HepG2 (cell line): ENCODE measurements around the gene LHX3. TPM values are rescaled to one million over a fixed set of nuclear protein-coding genes. Genes with fewer than 3 reads are reported as not detected.

Source experiments
- ATAC-seq: fragments of 200-7000 bp; cut with Tn5 transposase; 3 replicates; pipeline ENCODE4 v1.9.1; 2020; ENCODE audit warnings: mild to moderate bottlenecking, moderate library complexity
- BruUV-seq: library from RNA; stranded (reverse); fragments of 400-500 nt; replicated peaks from 2 replicates; lab custom pipeline; 2021; lab: Mats Ljungman, UMichigan
- CTCF ChIA-PET: fragments of 300-600 bp; formaldehyde crosslinking; extraction: SDS; loops from one replicate; lab custom pipeline; 2021; ENCODE audit warnings: low total read pairs, inconsistent platforms, low intra/inter-chr PET ratio; lab: Yijun Ruan, JAX
- POLR2A ChIA-PET: fragments of 350-600 bp; sonication (Branson Sonifier 250); formaldehyde crosslinking; loops from one replicate; lab custom pipeline; 2020; ENCODE audit warnings: antibody characterized with exemption, inconsistent platforms; lab: Yijun Ruan, JAX
- DNase-seq: peaks from one replicate; pipeline ENCODE4 v3.0.0-alpha.2; 2015; ENCODE audit warnings: low spot score
- FAIRE-seq: peaks from 3 replicates; lab custom pipeline; 2011; peaks lifted over from hg19 to GRCh38; lab: Jason Lieb, UNC
- H2AFZ ChIP-seq: one replicate; pipeline ENCODE4 v1.6.1; 2011; ENCODE audit warnings: low read length, inconsistent platforms
- H3K27ac ChIP-seq: fragments of 300-600 bp; 3 replicates; pipeline ENCODE4 v1.8.0; 2011; ENCODE audit warnings: mixed run types, mild to moderate bottlenecking, mixed read lengths, low read length, inconsistent platforms; ENCODE audit not compliant: insufficient read depth; ENCODE audit errors: extremely low read length
- H3K27me3 ChIP-seq, 2 experiments: fragments of 200-600 bp in 1 of 2; 2 replicates in 1 of 2; 3 replicates in 1 of 2; pipeline versions ENCODE4 v1.6.0 to v1.8.0; 2011; ENCODE audit warnings: low read length in 2 of 2, mild to moderate bottlenecking in 2 of 2, moderate library complexity in 2 of 2, inconsistent platforms in 1 of 2; ENCODE audit not compliant: insufficient read depth in 2 of 2, control insufficient read depth in 1 of 2
- H3K36me3 ChIP-seq, 2 experiments: fragments of 200-600 bp in 1 of 2; replicated peaks in 1 of 2; 2 replicates in 1 of 2; 3 replicates in 1 of 2; pipeline versions ENCODE4 v1.5.1 to v1.8.0; 2011; ENCODE audit warnings: low read length in 2 of 2, inconsistent platforms in 1 of 2; ENCODE audit not compliant: insufficient read depth in 2 of 2, control insufficient read depth in 1 of 2
- H3K4me1 ChIP-seq: 2 replicates; pipeline ENCODE4 v1.5.1; 2012; ENCODE audit warnings: low read length, inconsistent platforms; ENCODE audit not compliant: insufficient read depth
- H3K4me2 ChIP-seq: 2 replicates; pipeline ENCODE4 v1.6.0; 2011; ENCODE audit warnings: low read depth, low read length, inconsistent platforms
- H3K4me3 ChIP-seq, 3 experiments: fragments of 200-600 bp in 1 of 3; sonication (generic), shearing (Covaris generic) in 1 of 3; replicated peaks in 1 of 3; 2 replicates each; pipeline ENCODE4 v1.5.1; 2011 to 2016; ENCODE audit warnings: low read length in 3 of 3, inconsistent platforms in 2 of 3, low read depth in 2 of 3, mild to moderate bottlenecking in 2 of 3, control low read depth in 1 of 3, mixed read lengths in 1 of 3; ENCODE audit not compliant: insufficient read depth in 1 of 3
- H3K79me2 ChIP-seq: one replicate; pipeline ENCODE4 v1.6.1; 2011; ENCODE audit warnings: low read length, inconsistent platforms; ENCODE audit not compliant: insufficient read depth
- H3K9ac ChIP-seq: 2 replicates; pipeline ENCODE4 v1.6.0; 2011; ENCODE audit warnings: mild to moderate bottlenecking, low read depth, low read length, inconsistent platforms; ENCODE audit not compliant: insufficient read depth
- H3K9me3 ChIP-seq: 2 replicates; pipeline ENCODE4 v1.5.1; 2012; ENCODE audit warnings: mild to moderate bottlenecking, low read length
- H4K20me1 ChIP-seq: 2 replicates; pipeline ENCODE4 v1.6.0; 2011; ENCODE audit warnings: inconsistent platforms, mild to moderate bottlenecking, low read length, moderate library complexity; ENCODE audit not compliant: insufficient read depth
- GATA4 ChIP-seq: sonication (generic); IDR thresholded peaks from 2 replicates; pipeline ENCODE4 v1.6.1; 2016; ENCODE audit warnings: antibody characterized with exemption, low read depth, borderline replicate concordance
- MAF1 ChIP-seq: sonication (generic); formaldehyde crosslinking; IDR thresholded peaks from 2 replicates; pipeline ENCODE4 v1.5.0; 2020; ENCODE audit warnings: missing genetic modification reagents, borderline replicate concordance
- MEF2D ChIP-seq: sonication (generic); formaldehyde crosslinking; IDR thresholded peaks from 2 replicates; pipeline ENCODE4 v1.5.1; 2020; ENCODE audit warnings: mild to moderate bottlenecking, missing genetic modification reagents
- SNAI1 ChIP-seq: sonication (generic); formaldehyde crosslinking; IDR thresholded peaks from 2 replicates; pipeline ENCODE4 v1.5.0; 2020; ENCODE audit warnings: mild to moderate bottlenecking, missing genetic modification reagents, borderline replicate concordance
- SNRNP70 ChIP-seq: fragments of 200-400 bp; formaldehyde crosslinking; IDR thresholded peaks from 2 replicates; pipeline ENCODE4 v1.6.1; 2017; ENCODE audit warnings: mild to moderate bottlenecking, low read depth, low read length, moderate library complexity
- ZFP36L2 ChIP-seq: sonication (generic); formaldehyde crosslinking; IDR thresholded peaks from 2 replicates; pipeline ENCODE4 v1.4.0; 2020; ENCODE audit warnings: missing genetic modification reagents
- ZNF17 ChIP-seq: sonication (generic); formaldehyde crosslinking; IDR thresholded peaks from 2 replicates; pipeline ENCODE4 v1.5.0; 2020; ENCODE audit warnings: mild to moderate bottlenecking, missing genetic modification reagents
- ZNF850 ChIP-seq: sonication (generic); formaldehyde crosslinking; conservative IDR thresholded peaks from 2 replicates; pipeline ENCODE4 v1.9.0; 2021; ENCODE audit warnings: mild to moderate bottlenecking, missing genetic modification reagents
- WGBS: methylation state at CpG from one replicate; pipeline ENCODE4 v1.1.6; 2017; ENCODE audit warnings: low lambda C conversion rate; 5-methylcytosine and 5-hydroxymethylcytosine counted together
- in situ Hi-C: cut with HindIII; loops from 2 replicates; pipeline ENCODE4 v1.10.0; 2017; ENCODE audit warnings: low pct_unique_long_range_greater_than_20kb; ENCODE audit not compliant: extremely low pct_ligation_motif_present
- intact Hi-C: fragments of 100-400 bp; cut with micrococcal nuclease; formaldehyde crosslinking; loops from one replicate; pipeline ENCODE4 v1.10.0; 2022; ENCODE audit not compliant: unreplicated experiment
- polyA plus RNA-seq, 8 experiments: library from polyadenylated mRNA; depleted of rRNA in 3 of 8; stranded (reverse) in 7 of 8; unstranded in 1 of 8; fragments of >200 nt; fragmentation: Illumina TruSeq in 4 of 8; extraction: Trizol in 4 of 8; gene quantifications; 2 replicates each; pipeline versions ENCODE4 v1.2.1 to v1.2.3, GENCODE V29; 2011 to 2016; ENCODE audit warnings: low read depth in 4 of 8, missing spikeins in 1 of 8, mixed read lengths in 1 of 8; ENCODE audit not compliant: insufficient read depth in 1 of 8
- total RNA-seq, 5 experiments: library from RNA; depleted of rRNA; stranded (reverse); fragments of >200 nt; fragmentation: Illumina TruSeq; extraction: Trizol; gene quantifications; 2 replicates each; pipeline ENCODE4 v1.2.3, GENCODE V29; 2016; ENCODE audit warnings: low read depth in 1 of 5

LHX3 gene
- total and polyA plus RNA-seq, 2 of the 13 experiments (the other 11 are each of a cell fraction or from before 2014, with no cell fraction given), result not detected

DNA sequence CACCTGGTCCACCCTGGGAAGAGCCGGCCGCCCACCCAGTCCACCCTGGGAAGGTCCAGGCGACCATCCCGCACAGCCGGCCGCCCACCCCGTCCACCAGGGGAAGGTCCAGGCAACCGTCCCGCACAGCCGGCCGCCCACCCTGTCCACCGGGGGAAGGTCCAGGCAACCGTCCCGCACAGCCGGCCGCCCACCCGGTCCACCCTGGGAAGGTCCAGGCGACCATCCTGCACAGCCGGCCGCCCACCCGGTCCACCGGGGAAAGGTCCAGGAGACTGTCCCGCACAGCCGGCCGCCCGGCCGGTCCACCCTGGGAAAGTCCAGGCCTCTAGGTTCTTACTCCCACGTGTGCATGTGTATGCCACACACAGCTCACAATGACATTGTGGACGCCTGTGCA lies 47.4 kb upstream of the LHX3 start:
- H3K9me3 ChIP-seq, result no peaks in the 10 kb centered on the region
- peaks cover 40% of the 10 kb centered on the region for H3K4me1 ChIP-seq
- peaks cover 13 to 84% of the 10 kb centered on the region in 2 experiments for H3K27me3 ChIP-seq
- H3K36me3 ChIP-seq, result no peaks in the 10 kb centered on the region
- H3K27ac ChIP-seq, result no peak overlapping the region
- BruUV-seq, result no TSS peak
- no peak overlapping the region for H2AFZ ChIP-seq
- H3K9ac ChIP-seq, result no peak overlapping the region
- in situ Hi-C loops (loop anchor here (25.0 kb wide), 1 partner anchor 265 kb away; no protein-coding TSS in a partner anchor), intact Hi-C loops (no loop called here)
- TF ChIP-seq ZNF17 (CRISPR knock-in tag), result no peak
- no peak for TF ChIP-seq MAF1 (CRISPR knock-in tag)
- TF ChIP-seq MEF2D (CRISPR knock-in tag), result no peak
- no peak for TF ChIP-seq ZNF850 (CRISPR knock-in tag)
- TF ChIP-seq SNAI1 (CRISPR knock-in tag), result no peak
- TF ChIP-seq ZFP36L2 (CRISPR knock-in tag), result no peak
- no peak for TF ChIP-seq GATA4
- no peak for TF ChIP-seq SNRNP70
- no peaks in the 10 kb centered on the region for H4K20me1 ChIP-seq
- no peak overlapping the region for H3K4me2 ChIP-seq
- no peaks in the 10 kb centered on the region for H3K79me2 ChIP-seq
- FAIRE-seq (no peak), ATAC-seq (no peak), DNase-seq (no peak)
- no peak overlapping the region for H3K4me3 ChIP-seq
- POLR2A ChIA-PET, result no interaction called here
- WGBS, result 83% methylated on average over 7 of the region's 29 CpGs
- CTCF ChIA-PET, result no interaction called here
